Parathyroid adenoma (tissue), 2 donors: ENCODE measurements around the gene OSBPL5.

Experiments
- H2AFZ ChIP-seq: fragments of 300-600 bp; sonication (generic); one replicate; pipeline ENCODE4 v1.7.0; 2017; ENCODE audit warnings: antibody characterized with exemption, mild to moderate bottlenecking
- H3K27ac ChIP-seq: fragments of 300-600 bp; sonication (generic); one replicate; pipeline ENCODE4 v1.7.0; 2017
- H3K27me3 ChIP-seq: fragments of 300-600 bp; sonication (generic); one replicate; pipeline ENCODE4 v1.7.0; 2017; ENCODE audit warnings: low read length; ENCODE audit not compliant: control insufficient read depth, insufficient read depth
- H3K36me3 ChIP-seq: fragments of 300-600 bp; sonication (generic); one replicate; pipeline ENCODE4 v1.7.0; 2017; ENCODE audit warnings: low read length; ENCODE audit not compliant: control insufficient read depth, insufficient read depth
- H3K4me1 ChIP-seq: fragments of 300-600 bp; sonication (generic); one replicate; pipeline ENCODE4 v1.7.0; 2017; ENCODE audit warnings: control low read depth
- H3K4me2 ChIP-seq: fragments of 300-600 bp; sonication (generic); one replicate; pipeline ENCODE4 v1.7.0; 2017; ENCODE audit warnings: low read length
- H3K4me3 ChIP-seq: fragments of 300-600 bp; sonication (generic); one replicate; pipeline ENCODE4 v1.7.0; 2017; ENCODE audit warnings: low read depth, low read length
- H3K79me2 ChIP-seq: fragments of 300-600 bp; sonication (generic); one replicate; pipeline ENCODE4 v1.7.0; 2017; ENCODE audit warnings: control low read depth
- H3K9ac ChIP-seq: fragments of 300-600 bp; sonication (generic); one replicate; pipeline ENCODE4 v1.7.0; 2017; ENCODE audit warnings: mild to moderate bottlenecking
- H3K9me3 ChIP-seq: fragments of 300-600 bp; sonication (generic); one replicate; pipeline ENCODE4 v1.7.0; 2017; ENCODE audit warnings: low read length; ENCODE audit not compliant: control insufficient read depth
- CTCF ChIP-seq: fragments of 300-600 bp; sonication (generic); IDR thresholded peaks from one replicate; pipeline ENCODE4 v1.7.0; 2017; ENCODE audit warnings: antibody characterized with exemption, mild to moderate bottlenecking
- donor health status: primary hyperparathyroidism.

Gene OSBPL5

GRCh38 chr11:3055891-3056290 is 109.2 kb downstream of the OSBPL5 start:
- Histone ChIP-seq H3K9ac (no peak overlapping the region), H3K9me3 (no peaks in the 10 kb centered on the region), H3K27ac (no peak overlapping the region), H3K4me2 (no peak overlapping the region), H3K36me3 (no peaks in the 10 kb centered on the region), H3K4me3 (no peak overlapping the region), H3K4me1 (no peaks in the 10 kb centered on the region), H3K79me2 (peaks cover 8% of the 10 kb centered on the region), H2AFZ (no peak overlapping the region), H3K27me3 (no peaks in the 10 kb centered on the region)
- no peak for TF ChIP-seq CTCF

- no peak for TF ChIP-seq CTCF
- H3K27ac ChIP-seq = no peak overlapping the region
- no peak overlapping the region for H3K9ac ChIP-seq
- no peaks in the 10 kb centered on the region for H3K27me3 ChIP-seq
- peaks cover 11% of the 10 kb centered on the region for H3K79me2 ChIP-seq
- H2AFZ ChIP-seq = no peak overlapping the region
- no peaks in the 10 kb centered on the region for H3K4me1 ChIP-seq
- no peak overlapping the region for H3K4me2 ChIP-seq
- no peak overlapping the region for H3K4me3 ChIP-seq
- H3K36me3 ChIP-seq = no peaks in the 10 kb centered on the region
- no peaks in the 10 kb centered on the region for H3K9me3 ChIP-seq
These were observed 112.5 kb downstream of the OSBPL5 start for GRCh38 chr11:3052567-3052966.

DNA sequence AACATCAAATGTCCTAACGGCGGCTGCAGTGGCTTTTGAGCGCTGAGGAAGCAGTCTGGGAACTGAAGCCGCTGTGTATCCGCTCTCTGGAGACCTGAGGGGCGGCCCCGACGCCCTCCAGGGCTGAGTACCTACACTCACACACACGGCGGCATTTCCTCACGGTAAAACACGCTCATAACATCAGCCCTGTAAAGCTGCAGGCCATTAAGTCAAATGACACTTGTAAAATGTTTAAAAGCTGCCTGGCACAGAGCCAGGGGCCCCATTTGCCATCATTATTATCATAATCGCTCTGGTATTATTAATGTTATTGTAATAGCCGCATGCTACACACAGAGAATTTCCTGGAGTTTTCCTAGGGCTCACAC is 113.0 kb downstream of the OSBPL5 start:
- Histone ChIP-seq H3K27me3 (no peaks in the 10 kb centered on the region), H3K4me3 (no peak overlapping the region), H2AFZ (no peak overlapping the region), H3K27ac (no peak overlapping the region), H3K4me1 (no peaks in the 10 kb centered on the region), H3K79me2 (peaks cover 14% of the 10 kb centered on the region), H3K9ac (no peak overlapping the region), H3K9me3 (no peaks in the 10 kb centered on the region), H3K36me3 (no peaks in the 10 kb centered on the region), H3K4me2 (no peak overlapping the region)
- no peak for TF ChIP-seq CTCF

DNA sequence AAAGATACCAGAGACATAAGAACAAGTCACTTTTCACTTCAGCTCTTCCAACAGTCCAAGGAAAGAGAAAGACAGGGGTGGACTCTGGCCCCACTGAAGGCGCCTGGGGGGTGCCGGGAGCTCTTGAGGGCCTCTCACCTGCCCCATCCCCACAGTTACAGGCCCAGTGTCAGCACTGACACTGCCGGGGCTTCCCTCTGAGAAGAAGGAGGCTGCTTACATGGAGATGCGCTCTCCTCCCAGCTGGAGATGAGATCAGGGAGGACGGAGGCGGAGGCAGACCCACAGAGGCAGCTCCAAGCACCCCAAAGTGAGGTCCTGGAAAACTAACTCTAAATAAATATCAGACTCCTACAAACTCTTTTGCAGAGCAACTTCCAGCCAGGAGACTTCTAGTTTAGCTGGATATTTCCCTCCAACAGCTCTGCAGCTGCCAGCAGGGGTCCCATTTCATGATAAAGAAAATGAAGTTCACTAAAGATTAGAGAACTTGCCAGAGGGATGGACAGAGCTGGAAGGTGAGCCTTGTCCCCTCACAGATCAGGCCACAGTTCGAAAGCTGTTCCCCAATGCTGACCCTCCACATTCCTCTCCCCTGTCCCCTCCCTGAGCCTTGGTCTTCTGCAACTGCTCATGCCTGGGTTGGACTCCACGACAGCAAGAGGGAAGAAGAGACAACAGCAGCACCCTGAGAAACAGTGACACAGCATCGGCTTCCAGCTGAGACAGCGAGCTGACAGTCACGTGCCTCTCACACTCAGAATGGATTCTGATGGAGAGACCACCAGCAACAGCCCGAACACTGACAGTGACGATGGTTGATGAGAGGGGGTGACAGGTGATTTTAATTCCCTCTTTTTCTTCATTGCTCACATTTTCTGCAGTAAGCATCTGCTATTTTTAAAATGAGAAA is 113.7 kb downstream of the OSBPL5 start:
- TF ChIP-seq CTCF = no peak
- no peak overlapping the region for H3K4me3 ChIP-seq
- H3K36me3 ChIP-seq = no peaks in the 10 kb centered on the region
- H3K4me2 ChIP-seq = no peak overlapping the region
- H3K9ac ChIP-seq = no peak overlapping the region
- H3K27me3 ChIP-seq = no peaks in the 10 kb centered on the region
- no peak overlapping the region for H2AFZ ChIP-seq
- H3K4me1 ChIP-seq = no peaks in the 10 kb centered on the region
- no peaks in the 10 kb centered on the region for H3K9me3 ChIP-seq
- no peak overlapping the region for H3K27ac ChIP-seq
- H3K79me2 ChIP-seq = peaks cover 13% of the 10 kb centered on the region
